ENCODE data around the gene GET4.

DNA sequence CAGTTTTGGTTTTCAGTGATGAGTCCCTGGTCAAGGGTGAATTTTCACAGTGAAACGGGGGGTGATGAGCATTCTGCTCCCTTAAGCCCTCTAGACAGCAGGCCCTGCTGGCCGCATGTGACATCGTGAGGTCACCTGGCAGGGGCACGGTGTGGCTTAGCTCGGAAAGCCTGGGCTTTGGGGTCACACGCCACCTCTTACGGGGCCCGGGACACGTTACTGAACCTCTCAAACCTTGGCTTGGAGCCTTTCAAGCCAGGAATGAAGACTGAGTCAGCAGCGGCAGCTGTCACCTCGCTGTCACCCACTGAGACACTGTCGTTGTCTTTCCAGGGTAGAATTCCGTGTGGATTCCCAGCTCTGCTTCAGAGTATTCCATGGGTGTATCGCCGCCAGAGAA, 4.1 kb downstream of the GET4 start:
- TF ChIP-seq, protein P1, sequence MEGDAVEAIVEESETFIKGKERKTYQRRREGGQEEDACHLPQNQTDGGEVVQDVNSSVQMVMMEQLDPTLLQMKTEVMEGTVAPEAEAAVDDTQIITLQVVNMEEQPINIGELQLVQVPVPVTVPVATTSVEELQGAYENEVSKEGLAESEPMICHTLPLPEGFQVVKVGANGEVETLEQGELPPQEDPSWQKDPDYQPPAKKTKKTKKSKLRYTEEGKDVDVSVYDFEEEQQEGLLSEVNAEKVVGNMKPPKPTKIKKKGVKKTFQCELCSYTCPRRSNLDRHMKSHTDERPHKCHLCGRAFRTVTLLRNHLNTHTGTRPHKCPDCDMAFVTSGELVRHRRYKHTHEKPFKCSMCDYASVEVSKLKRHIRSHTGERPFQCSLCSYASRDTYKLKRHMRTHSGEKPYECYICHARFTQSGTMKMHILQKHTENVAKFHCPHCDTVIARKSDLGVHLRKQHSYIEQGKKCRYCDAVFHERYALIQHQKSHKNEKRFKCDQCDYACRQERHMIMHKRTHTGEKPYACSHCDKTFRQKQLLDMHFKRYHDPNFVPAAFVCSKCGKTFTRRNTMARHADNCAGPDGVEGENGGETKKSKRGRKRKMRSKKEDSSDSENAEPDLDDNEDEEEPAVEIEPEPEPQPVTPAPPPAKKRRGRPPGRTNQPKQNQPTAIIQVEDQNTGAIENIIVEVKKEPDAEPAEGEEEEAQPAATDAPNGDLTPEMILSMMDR (IDR thresholded peaks at IDR 0.05) = no peak
- TF ChIP-seq POLR2A (IDR thresholded peaks at IDR 0.05) = no peak
- no peak for TF ChIP-seq POLR2AphosphoS5 (IDR thresholded peaks at IDR 0.05)
- TF ChIP-seq EP300 (IDR thresholded peaks at IDR 0.05) = no peak

Data from gastroesophageal sphincter (tissue), 3 donors.